ENCODE measurements around the gene KRT36. TPM values are rescaled to one million over a fixed set of nuclear protein-coding genes. Genes with fewer than 3 reads are reported as not detected.

Gene KRT36
- polyA plus RNA-seq, 10 donors: not detected

DNA sequence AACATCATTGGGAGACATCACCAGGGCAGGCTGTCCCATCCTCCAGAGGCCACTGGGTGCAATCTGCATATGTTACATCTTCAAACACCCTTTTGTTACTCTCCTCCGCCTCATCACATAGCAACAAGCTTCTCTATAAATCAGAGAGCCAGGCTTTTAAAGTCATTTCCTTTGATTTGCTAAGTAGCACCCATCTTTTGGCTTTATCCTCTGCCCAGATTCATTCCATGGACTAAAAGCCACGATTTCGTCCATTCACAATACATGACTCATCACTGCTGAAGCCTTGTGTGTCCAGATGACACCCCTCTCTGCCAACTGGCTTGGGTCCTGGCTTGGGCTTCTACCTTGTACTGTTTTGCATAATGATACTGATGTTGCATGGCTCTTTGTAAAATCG is 47.0 kb downstream of the KRT36 start:
- no peak for DNase-seq

DNA sequence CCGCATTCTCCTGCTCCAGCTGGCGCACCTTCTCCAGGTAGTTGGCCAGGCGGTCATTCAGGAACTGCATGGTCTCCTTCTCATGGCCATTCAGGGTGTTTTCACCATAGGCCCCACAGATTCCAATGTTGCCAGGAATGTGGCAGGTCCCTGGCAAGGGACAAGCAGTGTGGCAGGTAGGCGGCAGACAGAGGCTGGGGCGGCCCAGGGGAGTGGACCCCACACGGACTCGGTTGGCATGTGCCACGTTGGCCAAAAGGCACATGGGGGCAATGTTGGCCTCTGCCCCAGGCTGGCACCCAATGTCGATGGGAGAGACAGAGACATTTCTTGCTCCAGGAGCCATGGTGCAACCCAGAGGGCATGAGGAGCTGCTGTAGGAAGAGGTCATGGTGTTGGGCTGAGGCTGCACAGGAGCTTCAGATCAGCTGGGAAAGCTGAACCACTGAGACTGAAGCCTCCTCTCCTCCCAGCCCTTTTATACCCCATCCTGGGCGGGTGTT is 49.1 kb downstream of the KRT36 start, which contains the start of gene KRT38:
KRT38 (minus strand) TSS at position 453 of the 503 bp plus-strand sequence; CDS start at position 391, 62 bp downstream.
- DNase-seq: no peak

DNA sequence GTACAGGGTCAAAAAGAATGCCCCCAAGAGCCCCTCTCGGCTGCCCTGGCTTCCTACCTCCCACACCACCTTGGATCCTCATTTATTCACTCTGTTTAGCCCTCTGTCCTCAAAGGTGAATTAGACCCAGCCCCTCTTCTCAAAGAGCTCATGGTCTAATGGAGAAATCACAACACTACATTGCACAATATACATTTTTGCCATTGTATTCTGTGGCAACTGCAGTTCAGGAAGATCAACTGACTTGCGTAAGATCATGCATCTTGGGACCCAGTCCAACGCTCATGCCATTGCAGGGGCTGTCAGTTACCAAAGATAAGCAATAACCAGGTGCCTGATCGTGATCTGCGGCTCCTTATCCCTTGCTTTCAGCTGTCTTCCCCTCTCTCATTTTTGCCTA is 50.3 kb downstream of the KRT36 start:
- DNase-seq: no peak

DNA sequence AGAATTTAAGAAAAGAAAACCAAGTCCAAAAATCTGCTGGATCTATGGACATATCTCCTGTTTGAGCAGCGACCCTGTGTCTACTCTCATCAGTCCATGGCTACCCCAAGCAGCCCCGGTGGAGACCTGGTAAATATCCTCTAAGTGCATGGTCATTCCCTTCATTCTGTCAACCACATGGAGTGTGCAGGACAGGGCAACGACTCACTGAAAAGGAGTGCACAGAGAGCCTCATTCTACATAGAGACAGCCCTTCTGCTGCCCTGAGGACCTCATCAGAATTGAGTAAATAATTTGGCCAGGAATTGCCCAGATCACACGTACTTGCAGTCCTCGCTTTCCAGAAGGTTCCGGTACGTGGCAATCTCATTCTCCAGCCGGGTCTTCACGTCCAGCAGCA is 51.9 kb downstream of the KRT36 start:
- no peak for DNase-seq

GRCh38 chr17:41437254-41437653 is 52.5 kb downstream of the KRT36 start:
- DNase-seq: no peak

Other genes starting within 250 kb of the KRT36 start
- gene KRTAP9-4, start 240.2 kb downstream of the KRT36 start, polyA plus RNA-seq (ENCODE audit: insufficient read length in 10 of 10): not detected
- not detected for gene KRTAP9-9, start 234.5 kb downstream of the KRT36 start, polyA plus RNA-seq (ENCODE audit: insufficient read length in 10 of 10)
- gene KRTAP9-6, start 224.5 kb downstream of the KRT36 start, polyA plus RNA-seq (ENCODE audit: insufficient read length in 10 of 10): under 1 TPM in 5 of 10 donors, not detected in 5; 0.15 to 0.30 (median 0.27) TPM
- gene KRTAP9-7, start 214.2 kb downstream of the KRT36 start, polyA plus RNA-seq (ENCODE audit: insufficient read length in 10 of 10): not detected
- gene KRTAP29-1, start 187.1 kb downstream of the KRT36 start, polyA plus RNA-seq (ENCODE audit: insufficient read length in 10 of 10): not detected
- gene KRTAP16-1, start 180.6 kb downstream of the KRT36 start, polyA plus RNA-seq (ENCODE audit: insufficient read length in 10 of 10): not detected
- gene KRTAP17-1, start 174.2 kb downstream of the KRT36 start, polyA plus RNA-seq (ENCODE audit: insufficient read length in 10 of 10): not detected
- gene KRT33A, start 139.1 kb downstream of the KRT36 start, polyA plus RNA-seq (ENCODE audit: insufficient read length in 10 of 10): not detected
- under 1 TPM in 6 of 10 donors, not detected in 4; 0.09 to 0.26 (median 0.18) TPM for gene KRT33B, start 120.1 kb downstream of the KRT36 start, polyA plus RNA-seq (ENCODE audit: insufficient read length in 10 of 10)
- under 1 TPM in 1 of 10 donors, not detected in 9; 0.12 TPM for gene KRT34, start 107.6 kb downstream of the KRT36 start, polyA plus RNA-seq (ENCODE audit: insufficient read length in 10 of 10)
- gene KRT31, start 92.3 kb downstream of the KRT36 start, polyA plus RNA-seq (ENCODE audit: insufficient read length in 10 of 10): 1 to 10 TPM; 3.3 to 6.5 (median 4.7) TPM
- gene KRT37, start 65.3 kb downstream of the KRT36 start, polyA plus RNA-seq (ENCODE audit: insufficient read length in 10 of 10): not detected
- gene KRT38, start 48.9 kb downstream of the KRT36 start, polyA plus RNA-seq (ENCODE audit: insufficient read length in 10 of 10): not detected
- under 1 TPM in 1 of 10 donors, not detected in 9; 0.11 TPM for gene KRT32, start 22.5 kb downstream of the KRT36 start, polyA plus RNA-seq (ENCODE audit: insufficient read length in 10 of 10)
- not detected for gene KRT35, start 8.8 kb downstream of the KRT36 start, polyA plus RNA-seq (ENCODE audit: insufficient read length in 10 of 10)
- 100 to 1,000 TPM in 1 of 10 donors, 10 to 100 TPM in 1, under 1 TPM in 4, not detected in 4; 0.31 to 228 (median 0.67) TPM for gene KRT13, start 15.7 kb upstream of the KRT36 start, polyA plus RNA-seq (ENCODE audit: insufficient read length in 10 of 10)
- gene KRT15, start 29.0 kb upstream of the KRT36 start, polyA plus RNA-seq (ENCODE audit: insufficient read length in 10 of 10): 100 to 1,000 TPM in 1 of 10 donors, 10 to 100 TPM in 1, under 1 TPM in 3, not detected in 5; 0.10 to 122 (median 0.89) TPM
- gene KRT19, start 38.4 kb upstream of the KRT36 start, polyA plus RNA-seq (ENCODE audit: insufficient read length in 10 of 10): 10 to 100 TPM in 2 of 10 donors, 1 to 10 TPM in 2, under 1 TPM in 5, not detected in 1; 0.50 to 68.0 (median 0.83) TPM
- gene KRT9, start 82.1 kb upstream of the KRT36 start, polyA plus RNA-seq (ENCODE audit: insufficient read length in 10 of 10): under 1 TPM in 2 of 10 donors, not detected in 8; 0.08 to 0.19 TPM
- gene KRT14, start 97.0 kb upstream of the KRT36 start, polyA plus RNA-seq (ENCODE audit: insufficient read length in 10 of 10): 10 to 100 TPM in 2 of 10 donors, under 1 TPM in 5, not detected in 3; 0.26 to 72.1 (median 0.46) TPM
- gene KRT16, start 122.9 kb upstream of the KRT36 start, polyA plus RNA-seq (ENCODE audit: insufficient read length in 10 of 10): 1 to 10 TPM in 1 of 10 donors, under 1 TPM in 1, not detected in 8; 0.84 to 2.3 TPM
- 100 to 1,000 TPM in 2 of 10 donors, 1 to 10 TPM in 5, under 1 TPM in 3; 0.46 to 228 (median 1.6) TPM for gene KRT17, start 134.7 kb upstream of the KRT36 start, polyA plus RNA-seq (ENCODE audit: insufficient read length in 10 of 10)
- gene EIF1, start 199.0 kb upstream of the KRT36 start, polyA plus RNA-seq (ENCODE audit: insufficient read length in 10 of 10): 100 to 1,000 TPM; 761 to 893 (median 828) TPM
- gene GAST, start 222.4 kb upstream of the KRT36 start, polyA plus RNA-seq (ENCODE audit: insufficient read length in 10 of 10): under 1 TPM in 1 of 10 donors, not detected in 9; 0.72 TPM
- gene HAP1, start 244.7 kb upstream of the KRT36 start, polyA plus RNA-seq (ENCODE audit: insufficient read length in 10 of 10): under 1 TPM in 8 of 10 donors, not detected in 2; 0.04 to 0.32 (median 0.08) TPM

Data from muscle of back (tissue), 11 donors.